Thoracic aorta (tissue), 2 donors: ENCODE measurements around the gene ACADSB. TPM values are rescaled to one million over a fixed set of nuclear protein-coding genes. Genes with fewer than 3 reads are reported as not detected.

Experiments
- ATAC-seq: fragments of 150-250 bp; one replicate; pipeline ENCODE4 v1.8.0; 2017; ENCODE audit warnings: low read depth; ENCODE audit not compliant: insufficient number of reproducible peaks, low FRiP score
- DNase-seq: peaks from one replicate; pipeline ENCODE4 v3.0.0-alpha.2; 2020; ENCODE audit warnings: low spot score
- H3K27ac ChIP-seq, 2 donors: fragments of 200-600 bp; sonication (generic); 1 replicate in 1 of 2; 2 replicates in 1 of 2; pipeline ENCODE4 v1.5.1; 2016; ENCODE audit warnings: mild to moderate bottlenecking in 2 of 2, moderate library complexity in 2 of 2
- H3K27me3 ChIP-seq: fragments of 200-600 bp; sonication (generic); replicated peaks from 2 replicates; pipeline ENCODE4 v1.6.0; 2016; ENCODE audit warnings: mild to moderate bottlenecking; ENCODE audit not compliant: insufficient read depth
- H3K36me3 ChIP-seq: fragments of 200-600 bp; sonication (generic); one replicate; pipeline ENCODE4 v1.5.1; 2016
- H3K4me1 ChIP-seq, 2 donors: fragments of 200-600 bp; sonication (generic); 1 replicate in 1 of 2; 2 replicates in 1 of 2; pipeline versions ENCODE4 v1.5.1 to v1.6.0; 2016; ENCODE audit warnings: low read depth in 2 of 2, mild to moderate bottlenecking in 1 of 2; ENCODE audit not compliant: control insufficient read depth in 1 of 2
- H3K4me3 ChIP-seq: fragments of 200-600 bp; sonication (generic); 2 replicates; pipeline ENCODE4 v1.5.1; 2016; ENCODE audit warnings: mild to moderate bottlenecking
- H3K9me3 ChIP-seq: fragments of 200-600 bp; sonication (generic); 2 replicates; pipeline ENCODE4 v1.5.1; 2016
- total RNA-seq, 2 donors: library from RNA; depleted of rRNA; stranded (reverse); fragments of >200 nt; gene quantifications; one replicate each; pipeline versions ENCODE4 v1.1.0 to v1.2.3, GENCODE V29; 2016
- TF ChIP-seq, protein P1 (sequence below): fragments of 200-600 bp; sonication (generic); IDR thresholded peaks from one replicate; pipeline ENCODE4 v1.5.1; 2019; ENCODE audit warnings: antibody characterized with exemption

The ACADSB gene
- total RNA-seq, 2 donors from 2014 or later: 11.8 to 14.7 TPM

- no peak for DNase-seq
- H3K27me3 ChIP-seq: no peaks in the 10 kb centered on the region
- TF ChIP-seq, protein P1, sequence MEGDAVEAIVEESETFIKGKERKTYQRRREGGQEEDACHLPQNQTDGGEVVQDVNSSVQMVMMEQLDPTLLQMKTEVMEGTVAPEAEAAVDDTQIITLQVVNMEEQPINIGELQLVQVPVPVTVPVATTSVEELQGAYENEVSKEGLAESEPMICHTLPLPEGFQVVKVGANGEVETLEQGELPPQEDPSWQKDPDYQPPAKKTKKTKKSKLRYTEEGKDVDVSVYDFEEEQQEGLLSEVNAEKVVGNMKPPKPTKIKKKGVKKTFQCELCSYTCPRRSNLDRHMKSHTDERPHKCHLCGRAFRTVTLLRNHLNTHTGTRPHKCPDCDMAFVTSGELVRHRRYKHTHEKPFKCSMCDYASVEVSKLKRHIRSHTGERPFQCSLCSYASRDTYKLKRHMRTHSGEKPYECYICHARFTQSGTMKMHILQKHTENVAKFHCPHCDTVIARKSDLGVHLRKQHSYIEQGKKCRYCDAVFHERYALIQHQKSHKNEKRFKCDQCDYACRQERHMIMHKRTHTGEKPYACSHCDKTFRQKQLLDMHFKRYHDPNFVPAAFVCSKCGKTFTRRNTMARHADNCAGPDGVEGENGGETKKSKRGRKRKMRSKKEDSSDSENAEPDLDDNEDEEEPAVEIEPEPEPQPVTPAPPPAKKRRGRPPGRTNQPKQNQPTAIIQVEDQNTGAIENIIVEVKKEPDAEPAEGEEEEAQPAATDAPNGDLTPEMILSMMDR: no peak
- H3K27ac ChIP-seq: no peak overlapping the region
- no peak for ATAC-seq
- H3K9me3 ChIP-seq: no peaks in the 10 kb centered on the region
- no peak overlapping the region for H3K4me3 ChIP-seq
- H3K36me3 ChIP-seq: no peaks in the 10 kb centered on the region
- H3K4me1 ChIP-seq: no peaks in the 10 kb centered on the region
Measured at GRCh38 chr10:123096452-123096851, 87.6 kb downstream of the ACADSB start.

DNA sequence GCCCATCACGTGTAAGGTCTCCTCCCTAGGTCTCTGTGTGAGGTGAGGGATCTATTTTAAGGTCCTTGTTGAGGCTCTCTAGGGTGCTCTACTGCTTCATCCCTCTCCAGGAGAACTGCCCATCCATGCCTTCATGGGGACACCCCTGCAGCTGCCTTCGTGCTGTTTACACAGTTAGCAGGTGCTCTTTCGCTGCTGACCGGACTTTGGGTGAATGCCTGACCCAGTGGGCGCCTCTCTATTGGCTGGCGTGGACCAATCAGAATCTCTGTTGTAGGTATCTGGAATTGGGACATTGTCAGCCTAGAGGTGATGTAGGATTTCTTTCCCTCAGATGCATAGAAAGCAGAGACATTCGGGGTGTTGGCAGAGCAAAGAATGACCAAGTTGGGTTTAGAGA is 88.2 kb downstream of the ACADSB start:
- Histone ChIP-seq H3K27ac (no peak overlapping the region), H3K36me3 (no peaks in the 10 kb centered on the region), H3K4me3 (no peak overlapping the region), H3K4me1 (no peaks in the 10 kb centered on the region), H3K27me3 (no peaks in the 10 kb centered on the region), H3K9me3 (no peaks in the 10 kb centered on the region)
- DNase-seq: no peak
- TF ChIP-seq, protein P1: no peak
- ATAC-seq: no peak

GRCh38 chr10:123100030-123100762 is 91.4 kb downstream of the ACADSB start:
- TF ChIP-seq, protein P1: no peak
- Histone ChIP-seq H3K9me3 (no peaks in the 10 kb centered on the region), H3K27ac (no peak overlapping the region), H3K4me3 (no peak overlapping the region), H3K27me3 (no peaks in the 10 kb centered on the region), H3K36me3 (no peaks in the 10 kb centered on the region), H3K4me1 (no peaks in the 10 kb centered on the region)
- DNase-seq (no peak), ATAC-seq (no peak)

GRCh38 chr10:123101872-123102271 is 93.1 kb downstream of the ACADSB start:
- no peak for ATAC-seq
- Histone ChIP-seq H3K4me3 (no peak overlapping the region), H3K4me1 (no peaks in the 10 kb centered on the region), H3K36me3 (no peaks in the 10 kb centered on the region), H3K27ac (no peak overlapping the region), H3K27me3 (no peaks in the 10 kb centered on the region), H3K9me3 (no peaks in the 10 kb centered on the region)
- DNase-seq: no peak
- TF ChIP-seq, protein P1: no peak

DNA sequence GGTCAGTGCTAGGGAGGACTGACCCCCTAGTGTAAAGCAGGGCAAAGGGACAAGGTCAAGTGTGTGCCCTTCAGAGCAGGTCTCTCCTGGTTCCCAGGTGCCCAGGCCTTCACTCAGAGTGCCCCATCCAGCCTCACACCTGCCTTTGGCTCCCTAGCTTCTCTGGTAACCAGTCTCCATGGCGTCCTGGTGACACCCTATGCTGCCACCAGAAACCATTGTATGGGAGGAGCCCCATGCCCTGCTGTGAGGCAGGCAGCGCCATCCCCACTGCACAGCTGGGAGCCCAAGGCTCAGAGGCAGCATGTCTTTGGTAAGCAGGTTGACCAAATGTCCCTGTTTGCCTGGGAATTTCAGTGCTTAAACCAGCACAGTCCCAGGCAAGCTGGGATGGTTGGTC is 93.9 kb downstream of the ACADSB start:
- TF ChIP-seq, protein P1: no peak
- H3K4me3 ChIP-seq: no peak overlapping the region
- no peaks in the 10 kb centered on the region for H3K9me3 ChIP-seq
- no peak overlapping the region for H3K27ac ChIP-seq
- no peaks in the 10 kb centered on the region for H3K36me3 ChIP-seq
- no peaks in the 10 kb centered on the region for H3K27me3 ChIP-seq
- no peaks in the 10 kb centered on the region for H3K4me1 ChIP-seq
- ATAC-seq (no peak), DNase-seq (no peak)
